BJ (cell line): ENCODE measurements around the gene ABLIM1. TPM values are rescaled to one million over a fixed set of nuclear protein-coding genes. Genes with fewer than 3 reads are reported as not detected.

Source experiments
- CTCF ChIA-PET: fragments of 350-600 bp; formaldehyde crosslinking; extraction: SDS; loops from one replicate; lab custom pipeline; 2021; ENCODE audit warnings: antibody characterized with exemption, inconsistent platforms; lab: Yijun Ruan, JAX
- POLR2A ChIA-PET: fragments of 300-600 bp; sonication (Branson Sonifier 250); formaldehyde crosslinking; extraction: SDS; loops from one replicate; lab custom pipeline; 2021; ENCODE audit warnings: antibody characterized with exemption; lab: Charles Lee
- DNase-seq: peaks from one replicate; pipeline ENCODE4 v3.0.0-alpha.2; 2011; ENCODE audit warnings: low read depth
- H3K27me3 ChIP-seq: 2 replicates; pipeline ENCODE4 v1.6.0; 2011; ENCODE audit warnings: low read length; ENCODE audit not compliant: control insufficient read depth, insufficient read depth
- H3K36me3 ChIP-seq: 2 replicates; pipeline ENCODE4 v1.5.1; 2011; ENCODE audit warnings: low read length; ENCODE audit not compliant: control insufficient read depth, insufficient read depth
- H3K4me3 ChIP-seq: 2 replicates; pipeline ENCODE4 v1.5.1; 2011; ENCODE audit warnings: low read depth, mild to moderate bottlenecking, control low read depth, low read length
- polyA plus RNA-seq: library from polyadenylated mRNA; depleted of rRNA; stranded (reverse); fragments of >200 nt; gene quantifications from 2 replicates; pipeline ENCODE4 v1.2.3, GENCODE V29; 2011
- TF ChIP-seq, protein P1 (sequence below): IDR thresholded peaks from 2 replicates; pipeline ENCODE4 v1.5.1; 2011; ENCODE audit warnings: low read depth, mild to moderate bottlenecking, control low read depth, inconsistent platforms, low read length, moderate library complexity; ENCODE audit not compliant: insufficient read depth

The ABLIM1 gene
- polyA plus RNA-seq, 1 experiment: 14.4 TPM

DNA sequence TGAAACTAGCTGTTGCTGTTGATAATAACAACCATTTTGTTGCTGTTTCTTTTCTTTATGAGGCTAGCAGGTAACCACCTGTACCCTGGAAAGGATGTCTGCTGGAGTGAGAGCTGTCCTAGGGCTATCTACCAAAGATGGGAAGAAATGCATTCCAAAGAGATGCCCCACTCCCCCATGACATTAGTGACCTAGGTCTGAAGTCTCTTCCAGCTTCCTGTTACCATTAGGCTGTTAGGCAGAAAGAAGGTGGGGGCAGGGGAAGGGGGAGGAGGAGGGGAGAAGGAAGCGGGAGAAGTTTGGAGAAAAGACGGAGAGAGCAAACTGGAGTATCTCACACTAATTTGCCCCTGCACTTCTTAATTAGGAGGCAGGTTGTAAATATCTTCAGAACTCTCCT, 118.5 kb downstream of the ABLIM1 start:
- Histone ChIP-seq H3K4me3 (no peak overlapping the region), H3K36me3 (no peaks in the 10 kb centered on the region), H3K27me3 (no peaks in the 10 kb centered on the region)
- DNase-seq: no peak
- CTCF ChIA-PET: interaction anchor here (1.1 to 1.6 kb wide), 2 partner anchors 8 to 68 kb away, joined by 3 to 6 read pairs; no protein-coding TSS in a partner anchor
- POLR2A ChIA-PET: interaction anchor here (0.6 kb wide), 1 partner anchor 92 kb away, joined by 9 read pairs; no protein-coding TSS in a partner anchor
- TF ChIP-seq, protein P1, sequence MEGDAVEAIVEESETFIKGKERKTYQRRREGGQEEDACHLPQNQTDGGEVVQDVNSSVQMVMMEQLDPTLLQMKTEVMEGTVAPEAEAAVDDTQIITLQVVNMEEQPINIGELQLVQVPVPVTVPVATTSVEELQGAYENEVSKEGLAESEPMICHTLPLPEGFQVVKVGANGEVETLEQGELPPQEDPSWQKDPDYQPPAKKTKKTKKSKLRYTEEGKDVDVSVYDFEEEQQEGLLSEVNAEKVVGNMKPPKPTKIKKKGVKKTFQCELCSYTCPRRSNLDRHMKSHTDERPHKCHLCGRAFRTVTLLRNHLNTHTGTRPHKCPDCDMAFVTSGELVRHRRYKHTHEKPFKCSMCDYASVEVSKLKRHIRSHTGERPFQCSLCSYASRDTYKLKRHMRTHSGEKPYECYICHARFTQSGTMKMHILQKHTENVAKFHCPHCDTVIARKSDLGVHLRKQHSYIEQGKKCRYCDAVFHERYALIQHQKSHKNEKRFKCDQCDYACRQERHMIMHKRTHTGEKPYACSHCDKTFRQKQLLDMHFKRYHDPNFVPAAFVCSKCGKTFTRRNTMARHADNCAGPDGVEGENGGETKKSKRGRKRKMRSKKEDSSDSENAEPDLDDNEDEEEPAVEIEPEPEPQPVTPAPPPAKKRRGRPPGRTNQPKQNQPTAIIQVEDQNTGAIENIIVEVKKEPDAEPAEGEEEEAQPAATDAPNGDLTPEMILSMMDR: no peak

DNA sequence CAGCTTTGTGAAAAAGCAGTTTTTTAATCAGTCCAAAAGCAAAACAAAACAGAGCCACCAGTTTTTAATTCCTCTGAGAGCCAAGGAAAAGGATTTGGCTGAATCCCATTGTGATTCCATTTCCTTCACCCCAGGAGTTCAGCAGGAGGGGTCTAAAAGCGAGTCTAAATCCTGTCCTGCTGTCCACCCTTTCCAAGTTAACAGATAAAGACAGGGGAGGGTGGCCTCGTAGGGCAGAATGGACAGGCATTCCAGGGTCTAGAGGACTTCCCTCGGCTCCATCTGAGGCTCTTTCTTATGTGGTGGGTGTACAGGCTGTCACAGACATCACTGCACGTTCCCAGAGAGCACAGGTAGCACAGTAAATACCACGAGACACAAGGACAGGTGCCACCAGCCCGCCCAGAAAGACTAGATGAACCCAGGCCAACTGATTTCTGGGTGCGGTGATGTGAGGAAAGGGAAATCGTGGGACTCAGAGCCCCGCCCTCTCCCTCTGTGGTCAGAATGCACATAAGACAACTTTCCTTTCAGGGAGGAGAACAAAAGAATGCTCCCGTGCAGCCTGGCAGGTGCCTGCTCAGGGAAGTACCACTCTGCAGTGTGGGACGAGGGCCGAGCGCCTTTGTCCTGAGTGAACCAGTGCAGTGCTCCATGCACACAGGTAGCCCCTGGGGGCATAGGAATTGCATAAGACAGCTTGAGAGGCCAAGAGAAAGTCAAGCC, 119.7 kb downstream of the ABLIM1 start:
- TF ChIP-seq, protein P1: no peak
- no peak overlapping the region for H3K4me3 ChIP-seq
- H3K36me3 ChIP-seq: no peaks in the 10 kb centered on the region
- no peaks in the 10 kb centered on the region for H3K27me3 ChIP-seq
- no peak for DNase-seq
- ChIA-PET CTCF (no interaction called here), POLR2A (no interaction called here)

DNA sequence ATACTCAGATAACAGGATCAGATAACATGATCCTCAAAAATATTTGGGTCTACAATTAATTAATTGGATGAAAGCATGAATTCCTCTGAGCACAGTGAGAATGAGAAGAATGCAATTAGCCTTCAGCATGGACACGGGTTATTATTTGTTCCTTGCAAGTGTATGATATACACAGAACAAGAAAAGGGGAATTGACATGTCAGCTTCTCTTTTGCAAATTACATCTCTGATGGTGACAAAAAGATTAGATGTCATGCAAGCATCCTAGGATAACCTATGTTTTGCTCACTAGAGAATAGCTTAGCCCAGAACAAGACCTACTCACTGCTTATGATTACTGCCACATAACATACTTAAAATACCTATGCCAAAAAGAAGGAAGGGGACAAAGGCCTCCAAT, 120.3 kb downstream of the ABLIM1 start:
- DNase-seq: no peak
- Histone ChIP-seq H3K36me3 (no peaks in the 10 kb centered on the region), H3K27me3 (no peaks in the 10 kb centered on the region), H3K4me3 (no peak overlapping the region)
- POLR2A ChIA-PET: no interaction called here
- CTCF ChIA-PET: interaction anchor here (1.3 kb wide), 1 partner anchor 10 kb away, joined by 5 read pairs; no protein-coding TSS in a partner anchor
- TF ChIP-seq, protein P1: no peak

DNA sequence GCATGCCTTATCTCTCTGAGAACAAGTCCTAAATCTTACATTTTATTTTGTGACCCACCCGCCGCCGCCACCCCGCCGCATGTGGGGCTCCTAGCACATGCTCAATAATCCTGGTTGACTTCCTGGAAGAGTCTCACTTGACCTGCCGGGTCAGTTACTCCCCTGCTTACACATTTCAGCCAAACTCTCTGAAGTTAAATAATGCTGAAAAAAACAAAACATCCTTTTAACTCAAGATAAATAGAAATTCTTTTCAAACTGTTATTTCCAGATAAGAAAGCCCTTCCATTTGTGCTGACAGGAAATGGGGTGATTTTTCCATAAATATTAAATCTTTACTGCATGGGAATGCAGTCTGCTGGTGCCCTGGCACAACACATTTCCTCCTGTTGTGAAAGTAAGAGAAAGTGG, 123.5 kb downstream of the ABLIM1 start:
- ChIA-PET CTCF (no interaction called here), POLR2A (no interaction called here)
- no peaks in the 10 kb centered on the region for H3K36me3 ChIP-seq
- H3K4me3 ChIP-seq: no peak overlapping the region
- DNase-seq: no peak
- H3K27me3 ChIP-seq: no peaks in the 10 kb centered on the region
- TF ChIP-seq, protein P1: no peak

DNA sequence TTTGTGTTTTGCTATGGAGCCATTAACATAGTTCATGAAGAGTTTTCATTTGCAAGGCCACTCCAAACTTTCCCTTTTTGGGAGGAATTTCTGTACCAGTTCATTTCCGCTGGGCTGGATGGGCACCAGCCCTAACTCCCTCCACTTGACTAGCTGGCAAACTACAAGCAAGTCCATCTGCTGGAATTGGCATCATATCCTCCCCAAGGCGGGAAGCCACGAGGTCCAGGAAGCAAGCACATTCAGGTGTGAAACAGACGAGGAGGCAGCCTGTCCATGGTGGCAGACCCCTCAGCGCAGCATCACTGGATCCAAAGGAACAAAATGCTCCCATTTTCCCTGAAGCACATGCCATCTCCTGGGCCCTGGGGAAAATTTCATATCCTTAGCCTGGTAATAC, 125.8 kb downstream of the ABLIM1 start:
- H3K27me3 ChIP-seq: no peaks in the 10 kb centered on the region
- ChIA-PET POLR2A (no interaction called here), CTCF (no interaction called here)
- H3K4me3 ChIP-seq: no peak overlapping the region
- TF ChIP-seq, protein P1: no peak
- no peak for DNase-seq
- H3K36me3 ChIP-seq: no peaks in the 10 kb centered on the region
